HepG2 (cell line): Measurements from ENCODE around the gene WDFY1. TPM values are rescaled to one million over a fixed set of nuclear protein-coding genes. Genes with fewer than 3 reads are reported as not detected.

Experiments used
- ARHGAP35 ChIP-seq: sonication (generic); formaldehyde crosslinking; IDR thresholded peaks from 2 replicates; pipeline ENCODE4 v1.9.0; 2022; ENCODE audit warnings: mild to moderate bottlenecking, inconsistent platforms, moderate library complexity, missing genetic modification reagents, borderline replicate concordance
- CHCHD3 ChIP-seq: sonication (generic); formaldehyde crosslinking; IDR thresholded peaks from 2 replicates; pipeline ENCODE4 v1.8.0; 2022; ENCODE audit warnings: mild to moderate bottlenecking, missing genetic modification reagents, moderate library complexity
- CHD2 ChIP-seq: IDR thresholded peaks from 2 replicates; pipeline ENCODE4 v1.6.1; 2011; ENCODE audit warnings: low read depth, low read length, improper control_type of control experiment
- DNMT1 ChIP-seq: sonication (generic); formaldehyde crosslinking; IDR thresholded peaks from 2 replicates; pipeline ENCODE4 v1.5.1; 2020; ENCODE audit warnings: mild to moderate bottlenecking, missing genetic modification reagents
- GABPA ChIP-seq, 2 experiments: IDR thresholded peaks; 2 replicates each; pipeline ENCODE4 v1.6.1; 2011 to 2016; ENCODE audit warnings: low read depth in 2 of 2, low read length in 1 of 2, missing biosample characterization in 1 of 2, missing genetic modification characterization in 1 of 2
- GZF1 ChIP-seq: sonication (generic); formaldehyde crosslinking; IDR thresholded peaks from 2 replicates; pipeline ENCODE4 v1.5.1; 2020; ENCODE audit warnings: mild to moderate bottlenecking, missing genetic modification reagents
- HDAC1 ChIP-seq: sonication (generic); formaldehyde crosslinking; IDR thresholded peaks from 2 replicates; pipeline ENCODE4 v1.5.1; 2020; ENCODE audit warnings: mild to moderate bottlenecking, missing genetic modification reagents
- HNRNPK ChIP-seq: fragments of 200-400 bp; formaldehyde crosslinking; IDR thresholded peaks from 2 replicates; pipeline ENCODE4 v1.6.1; 2018; ENCODE audit warnings: low read length, low read depth, moderate library complexity, mild to moderate bottlenecking; ENCODE audit not compliant: poor library complexity, severe bottlenecking
- KLF9 ChIP-seq: IDR thresholded peaks from 2 replicates; pipeline ENCODE4 v1.6.1; 2016; ENCODE audit warnings: low read depth
- MAF1 ChIP-seq: sonication (generic); formaldehyde crosslinking; IDR thresholded peaks from 2 replicates; pipeline ENCODE4 v1.5.0; 2020; ENCODE audit warnings: missing genetic modification reagents, borderline replicate concordance
- MED8 ChIP-seq: sonication (generic); formaldehyde crosslinking; IDR thresholded peaks from 2 replicates; pipeline ENCODE4 v1.8.1; 2023; ENCODE audit warnings: mild to moderate bottlenecking, missing genetic modification reagents; ENCODE audit not compliant: insufficient replicate concordance
- MEIS2 ChIP-seq: sonication (generic); formaldehyde crosslinking; IDR thresholded peaks from 2 replicates; pipeline ENCODE4 v1.9.0; 2021; ENCODE audit warnings: mild to moderate bottlenecking, missing genetic modification reagents
- MIXL1 ChIP-seq: IDR thresholded peaks from 2 replicates; pipeline ENCODE4 v1.6.1; 2016
- MYNN ChIP-seq: sonication (generic); formaldehyde crosslinking; IDR thresholded peaks from 2 replicates; pipeline ENCODE4 v1.4.0; 2020; ENCODE audit warnings: mild to moderate bottlenecking, low read depth, missing genetic modification reagents
- NCOA1 ChIP-seq: sonication (generic); formaldehyde crosslinking; IDR thresholded peaks from 2 replicates; pipeline ENCODE4 v1.9.0; 2021; ENCODE audit warnings: missing genetic modification reagents
- ZMYM4 ChIP-seq: sonication (generic); formaldehyde crosslinking; IDR thresholded peaks from 2 replicates; pipeline ENCODE4 v1.8.1; 2023; ENCODE audit warnings: mild to moderate bottlenecking, missing genetic modification reagents
- ZNF124 ChIP-seq: sonication (generic); formaldehyde crosslinking; IDR thresholded peaks from 2 replicates; pipeline ENCODE4 v1.4.0; 2020; ENCODE audit warnings: missing genetic modification reagents
- ZNF292 ChIP-seq: sonication (generic); formaldehyde crosslinking; IDR thresholded peaks from 2 replicates; pipeline ENCODE4 v1.8.1; 2022; ENCODE audit warnings: mild to moderate bottlenecking, low read depth, missing genetic modification reagents, borderline replicate concordance
- ZNF333 ChIP-seq: sonication (generic); formaldehyde crosslinking; IDR thresholded peaks from 2 replicates; pipeline ENCODE4 v1.4.0; 2020; ENCODE audit warnings: mild to moderate bottlenecking, missing genetic modification reagents, borderline replicate concordance
- ZNF446 ChIP-seq: sonication (generic); formaldehyde crosslinking; IDR thresholded peaks from 2 replicates; pipeline ENCODE4 v1.5.0; 2020; ENCODE audit warnings: mild to moderate bottlenecking, missing genetic modification reagents
- ZNF839 ChIP-seq: sonication (generic); formaldehyde crosslinking; IDR thresholded peaks from 2 replicates; pipeline ENCODE4 v1.4.0; 2020; ENCODE audit warnings: missing genetic modification reagents, mild to moderate bottlenecking, borderline replicate concordance
- polyA plus RNA-seq, 8 experiments: library from polyadenylated mRNA; depleted of rRNA in 3 of 8; stranded (reverse) in 7 of 8; unstranded in 1 of 8; fragments of >200 nt; fragmentation: Illumina TruSeq in 4 of 8; extraction: Trizol in 4 of 8; gene quantifications; 2 replicates each; pipeline versions ENCODE4 v1.2.1 to v1.2.3, GENCODE V29; 2011 to 2016; ENCODE audit warnings: low read depth in 4 of 8, missing spikeins in 1 of 8, mixed read lengths in 1 of 8; ENCODE audit not compliant: insufficient read depth in 1 of 8
- total RNA-seq, 5 experiments: library from RNA; depleted of rRNA; stranded (reverse); fragments of >200 nt; fragmentation: Illumina TruSeq; extraction: Trizol; gene quantifications; 2 replicates each; pipeline ENCODE4 v1.2.3, GENCODE V29; 2016; ENCODE audit warnings: low read depth in 1 of 5
- TF ChIP-seq, protein P1 (sequence below): sonication (generic); formaldehyde crosslinking; IDR thresholded peaks from 2 replicates; pipeline ENCODE4 v1.4.0; 2020; ENCODE audit warnings: missing genetic modification reagents
- TF ChIP-seq, protein P2 (sequence below): sonication (generic); IDR thresholded peaks from 2 replicates; pipeline ENCODE4 v1.6.1; 2016; ENCODE audit warnings: low read depth, borderline replicate concordance
- TF ChIP-seq, protein P3 (sequence below): IDR thresholded peaks from 2 replicates; pipeline ENCODE4 v1.6.1; 2016; ENCODE audit warnings: control low read depth
- TF ChIP-seq, protein P4 (sequence below): sonication (generic); formaldehyde crosslinking; IDR thresholded peaks from 2 replicates; pipeline ENCODE4 v1.8.0; 2022; ENCODE audit warnings: mild to moderate bottlenecking, missing genetic modification reagents, moderate library complexity
- TF ChIP-seq, protein P5 (sequence below): sonication (generic); formaldehyde crosslinking; IDR thresholded peaks from 2 replicates; pipeline ENCODE4 v1.4.0; 2020; ENCODE audit warnings: mild to moderate bottlenecking, missing genetic modification reagents

The WDFY1 gene
- total and polyA plus RNA-seq, 2 of the 13 experiments (the other 11 are each of a cell fraction or from before 2014, with no cell fraction given), result 77.0 to 78.4 TPM

DNA sequence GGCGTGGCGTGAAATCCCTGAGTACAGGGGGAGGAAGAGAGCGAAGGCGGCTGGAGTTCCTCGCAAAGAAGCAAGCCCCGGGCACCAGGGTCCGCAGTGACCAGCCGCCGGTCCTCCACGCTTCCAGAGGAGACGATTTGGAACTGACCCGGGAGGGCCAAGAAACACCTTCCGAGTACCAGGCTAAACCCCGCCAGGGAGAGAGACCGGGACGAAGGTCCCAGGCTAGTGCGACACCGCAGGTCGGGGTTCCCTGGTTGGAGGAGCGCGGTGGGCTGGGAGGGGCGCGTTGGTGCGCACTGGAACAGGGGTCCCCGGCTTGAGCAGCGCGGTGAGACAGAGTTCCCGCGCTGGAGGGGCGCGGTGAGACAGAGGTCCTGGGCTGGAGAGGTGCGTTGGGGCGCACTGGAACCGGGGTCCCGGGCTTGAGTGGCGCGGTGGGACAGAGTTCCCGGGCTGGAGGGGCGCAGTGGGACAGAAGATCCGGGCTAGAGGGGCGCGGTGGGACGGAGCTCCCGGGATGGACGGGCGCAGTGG is 901 bp downstream of the WDFY1 start (continued):
- TF ChIP-seq CHCHD3, result 0 out of 2 replicates have a peak, but pooled peaks have one; percentile 83
- no peak for TF ChIP-seq MEIS2 (CRISPR knock-in tag)
- TF ChIP-seq GABPA (IDR thresholded peaks at IDR 0.05; ENCODE audit: low read depth, low read length), result peak; percentile 25; the same call in 1 of the 2 replicates
- 0 out of 2 replicates have a peak, but pooled peaks have one; percentile 25 for TF ChIP-seq GABPA (CRISPR knock-in tag; IDR thresholded peaks at IDR 0.05; ENCODE audit: low read depth)
- TF ChIP-seq, protein P1, sequence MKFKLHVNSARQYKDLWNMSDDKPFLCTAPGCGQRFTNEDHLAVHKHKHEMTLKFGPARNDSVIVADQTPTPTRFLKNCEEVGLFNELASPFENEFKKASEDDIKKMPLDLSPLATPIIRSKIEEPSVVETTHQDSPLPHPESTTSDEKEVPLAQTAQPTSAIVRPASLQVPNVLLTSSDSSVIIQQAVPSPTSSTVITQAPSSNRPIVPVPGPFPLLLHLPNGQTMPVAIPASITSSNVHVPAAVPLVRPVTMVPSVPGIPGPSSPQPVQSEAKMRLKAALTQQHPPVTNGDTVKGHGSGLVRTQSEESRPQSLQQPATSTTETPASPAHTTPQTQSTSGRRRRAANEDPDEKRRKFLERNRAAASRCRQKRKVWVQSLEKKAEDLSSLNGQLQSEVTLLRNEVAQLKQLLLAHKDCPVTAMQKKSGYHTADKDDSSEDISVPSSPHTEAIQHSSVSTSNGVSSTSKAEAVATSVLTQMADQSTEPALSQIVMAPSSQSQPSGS (CRISPR knock-in tag), result no peak
- peak; percentile 69; the same call in 1 of the 2 replicates for TF ChIP-seq ARHGAP35 (CRISPR knock-in tag)
- no peak for TF ChIP-seq DNMT1
- 0 out of 2 replicates have a peak, but pooled peaks have one; percentile 32 for TF ChIP-seq MIXL1 (CRISPR knock-in tag)
- peak; percentile 52 for TF ChIP-seq MED8 (CRISPR knock-in tag)
- peak; percentile 73 for TF ChIP-seq HDAC1 (CRISPR knock-in tag)
- no peak for TF ChIP-seq HNRNPK
- peak; percentile 39; the same call in 1 of the 2 replicates for TF ChIP-seq ZNF124 (CRISPR knock-in tag)
- TF ChIP-seq ZNF446 (CRISPR knock-in tag), result no peak
- TF ChIP-seq GZF1 (CRISPR knock-in tag), result peak; percentile 97
- TF ChIP-seq MAF1 (CRISPR knock-in tag), result no peak
- TF ChIP-seq NCOA1, result no peak
- TF ChIP-seq ZNF839 (CRISPR knock-in tag), result peak; percentile 63
- no peak for TF ChIP-seq KLF9
- TF ChIP-seq, protein P2, sequence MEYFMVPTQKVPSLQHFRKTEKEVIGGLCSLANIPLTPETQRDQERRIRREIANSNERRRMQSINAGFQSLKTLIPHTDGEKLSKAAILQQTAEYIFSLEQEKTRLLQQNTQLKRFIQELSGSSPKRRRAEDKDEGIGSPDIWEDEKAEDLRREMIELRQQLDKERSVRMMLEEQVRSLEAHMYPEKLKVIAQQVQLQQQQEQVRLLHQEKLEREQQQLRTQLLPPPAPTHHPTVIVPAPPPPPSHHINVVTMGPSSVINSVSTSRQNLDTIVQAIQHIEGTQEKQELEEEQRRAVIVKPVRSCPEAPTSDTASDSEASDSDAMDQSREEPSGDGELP, result 0 out of 2 replicates have a peak, but pooled peaks have one; percentile 5
- TF ChIP-seq, protein P3, sequence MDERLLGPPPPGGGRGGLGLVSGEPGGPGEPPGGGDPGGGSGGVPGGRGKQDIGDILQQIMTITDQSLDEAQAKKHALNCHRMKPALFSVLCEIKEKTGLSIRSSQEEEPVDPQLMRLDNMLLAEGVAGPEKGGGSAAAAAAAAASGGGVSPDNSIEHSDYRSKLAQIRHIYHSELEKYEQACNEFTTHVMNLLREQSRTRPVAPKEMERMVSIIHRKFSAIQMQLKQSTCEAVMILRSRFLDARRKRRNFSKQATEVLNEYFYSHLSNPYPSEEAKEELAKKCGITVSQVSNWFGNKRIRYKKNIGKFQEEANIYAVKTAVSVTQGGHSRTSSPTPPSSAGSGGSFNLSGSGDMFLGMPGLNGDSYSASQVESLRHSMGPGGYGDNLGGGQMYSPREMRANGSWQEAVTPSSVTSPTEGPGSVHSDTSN (CRISPR knock-in tag), result no peak
- TF ChIP-seq, protein P4, sequence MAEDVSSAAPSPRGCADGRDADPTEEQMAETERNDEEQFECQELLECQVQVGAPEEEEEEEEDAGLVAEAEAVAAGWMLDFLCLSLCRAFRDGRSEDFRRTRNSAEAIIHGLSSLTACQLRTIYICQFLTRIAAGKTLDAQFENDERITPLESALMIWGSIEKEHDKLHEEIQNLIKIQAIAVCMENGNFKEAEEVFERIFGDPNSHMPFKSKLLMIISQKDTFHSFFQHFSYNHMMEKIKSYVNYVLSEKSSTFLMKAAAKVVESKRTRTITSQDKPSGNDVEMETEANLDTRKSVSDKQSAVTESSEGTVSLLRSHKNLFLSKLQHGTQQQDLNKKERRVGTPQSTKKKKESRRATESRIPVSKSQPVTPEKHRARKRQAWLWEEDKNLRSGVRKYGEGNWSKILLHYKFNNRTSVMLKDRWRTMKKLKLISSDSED, result 0 out of 2 replicates have a peak, but pooled peaks have one; percentile 15
- peak; percentile 68 for TF ChIP-seq ZMYM4 (CRISPR knock-in tag)
- no peak for TF ChIP-seq ZNF333 (CRISPR knock-in tag)
- no peak; the same call in 1 of the 2 replicates for TF ChIP-seq ZNF292
- 0 out of 2 replicates have a peak, but pooled peaks have one; percentile 44 for TF ChIP-seq MYNN (CRISPR knock-in tag)
- no peak for TF ChIP-seq CHD2
- TF ChIP-seq, protein P5, sequence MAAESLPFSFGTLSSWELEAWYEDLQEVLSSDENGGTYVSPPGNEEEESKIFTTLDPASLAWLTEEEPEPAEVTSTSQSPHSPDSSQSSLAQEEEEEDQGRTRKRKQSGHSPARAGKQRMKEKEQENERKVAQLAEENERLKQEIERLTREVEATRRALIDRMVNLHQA (CRISPR knock-in tag), result no peak
